Jurkat, Clone E6-1 (cell line): ENCODE measurements around the gene OLA1.

ENCODE experiments used
- DNase-seq: peaks from one replicate; pipeline ENCODE4 v3.0.0-alpha.2; 2011; ENCODE audit warnings: low read depth, low spot score
- H3K4me3 ChIP-seq: 2 replicates; pipeline ENCODE4 v1.5.1; 2011; ENCODE audit warnings: mild to moderate bottlenecking, low read length, control low read depth, moderate library complexity

Gene OLA1

DNA sequence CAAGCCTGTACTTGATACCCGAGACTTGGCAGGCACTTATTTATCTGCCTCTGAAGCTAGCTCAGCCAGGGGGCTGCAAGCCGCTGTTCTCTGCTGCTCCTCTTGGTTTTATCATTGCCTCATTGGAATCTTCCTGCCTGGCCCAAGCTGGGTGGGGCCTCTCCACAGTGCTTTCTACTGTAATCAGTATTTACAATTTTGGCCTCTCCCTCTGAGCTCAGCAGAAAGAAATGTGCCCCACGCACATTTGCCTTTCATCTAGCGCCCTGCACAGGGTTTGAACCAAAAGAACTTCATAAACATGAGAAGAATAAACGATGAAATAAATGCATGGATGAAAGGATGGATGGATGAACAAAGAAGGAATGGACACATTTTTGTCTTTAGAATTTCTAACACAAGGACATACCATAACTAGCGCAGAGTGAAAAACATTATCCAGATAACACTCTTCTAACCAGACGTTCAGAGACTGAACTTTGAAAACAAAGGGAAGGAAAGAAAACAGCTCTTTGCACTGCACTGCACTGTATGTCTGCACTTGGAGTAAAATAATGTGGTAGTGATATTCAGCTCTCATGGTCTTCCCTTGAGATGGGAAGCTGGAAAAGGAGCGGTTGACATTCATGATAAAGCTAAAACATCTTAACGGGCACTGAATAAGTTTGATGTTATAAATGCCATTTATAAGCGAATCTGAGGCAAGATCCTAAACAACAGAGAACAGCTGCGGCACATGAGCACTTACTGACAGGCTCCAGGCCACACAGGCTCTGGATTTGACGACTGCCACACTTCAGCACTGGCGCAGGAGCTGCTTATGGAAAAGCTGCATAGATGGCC, 196.4 kb downstream of the OLA1 start:
- H3K4me3 ChIP-seq, result no peak overlapping the region
- DNase-seq, result no peak

GRCh38 chr2:174051068-174051467, 197.3 kb downstream of the OLA1 start:
- no peak overlapping the region for H3K4me3 ChIP-seq
- DNase-seq, result no peak

- no peak for DNase-seq
- H3K4me3 ChIP-seq, result no peak overlapping the region
Measured at GRCh38 chr2:174049895-174050294, 198.4 kb downstream of the OLA1 start.

- DNase-seq, result no peak
- H3K4me3 ChIP-seq, result no peak overlapping the region
Measured at GRCh38 chr2:174048243-174048642, 200.1 kb downstream of the OLA1 start.

- H3K4me3 ChIP-seq, result no peak overlapping the region
- no peak for DNase-seq
Measured at GRCh38 chr2:174047746-174048145, 200.6 kb downstream of the OLA1 start.

DNA sequence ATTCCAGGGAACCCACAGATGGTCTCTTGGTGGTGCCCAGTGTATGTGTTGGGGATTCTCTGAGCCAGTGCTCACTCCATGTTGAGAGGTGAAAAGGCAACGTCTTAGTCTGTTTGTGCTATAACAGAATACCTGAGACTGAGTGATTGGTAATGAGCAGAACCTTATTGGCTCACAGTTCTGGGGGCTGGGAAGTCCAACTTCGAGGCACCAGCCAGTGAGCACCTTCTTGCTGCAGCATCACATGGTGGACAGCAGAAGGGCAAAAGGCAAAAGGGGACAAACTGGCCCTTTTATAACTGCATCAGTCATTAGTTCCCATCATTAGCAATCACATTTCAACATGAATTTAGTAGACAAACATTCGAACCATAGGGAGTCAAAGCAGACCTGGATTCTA, 202.2 kb downstream of the OLA1 start:
- H3K4me3 ChIP-seq, result no peak overlapping the region
- no peak for DNase-seq

GRCh38 chr2:174044556-174044955, 203.8 kb downstream of the OLA1 start:
- H3K4me3 ChIP-seq, result no peak overlapping the region
- DNase-seq, result no peak

DNA sequence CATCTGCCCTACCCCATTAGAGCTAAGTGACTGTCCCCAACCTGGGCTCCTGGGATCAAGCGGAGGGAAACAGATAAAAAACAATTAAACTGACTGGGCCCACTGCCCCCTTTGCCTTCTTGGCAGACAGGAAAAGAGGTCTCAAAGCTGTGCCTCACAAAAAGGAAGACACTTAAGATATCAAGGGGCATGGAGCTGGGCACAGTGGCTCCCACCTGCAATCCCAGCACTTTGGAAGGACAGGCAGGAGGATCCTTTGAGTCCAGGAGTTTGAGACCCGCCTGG, 208.0 kb downstream of the OLA1 start:
- no peak for DNase-seq
- no peak overlapping the region for H3K4me3 ChIP-seq

- H3K4me3 ChIP-seq, result no peak overlapping the region; the same call in 1 of the 2 replicates
- peak; percentile 79 for DNase-seq
Measured at GRCh38 chr2:174039551-174040416, 208.5 kb downstream of the OLA1 start.

- no peak for DNase-seq
- no peak overlapping the region for H3K4me3 ChIP-seq
Measured at GRCh38 chr2:174038462-174038861, 209.9 kb downstream of the OLA1 start.

GRCh38 chr2:174036825-174037224, 211.5 kb downstream of the OLA1 start:
- no peak overlapping the region for H3K4me3 ChIP-seq
- no peak for DNase-seq

DNA sequence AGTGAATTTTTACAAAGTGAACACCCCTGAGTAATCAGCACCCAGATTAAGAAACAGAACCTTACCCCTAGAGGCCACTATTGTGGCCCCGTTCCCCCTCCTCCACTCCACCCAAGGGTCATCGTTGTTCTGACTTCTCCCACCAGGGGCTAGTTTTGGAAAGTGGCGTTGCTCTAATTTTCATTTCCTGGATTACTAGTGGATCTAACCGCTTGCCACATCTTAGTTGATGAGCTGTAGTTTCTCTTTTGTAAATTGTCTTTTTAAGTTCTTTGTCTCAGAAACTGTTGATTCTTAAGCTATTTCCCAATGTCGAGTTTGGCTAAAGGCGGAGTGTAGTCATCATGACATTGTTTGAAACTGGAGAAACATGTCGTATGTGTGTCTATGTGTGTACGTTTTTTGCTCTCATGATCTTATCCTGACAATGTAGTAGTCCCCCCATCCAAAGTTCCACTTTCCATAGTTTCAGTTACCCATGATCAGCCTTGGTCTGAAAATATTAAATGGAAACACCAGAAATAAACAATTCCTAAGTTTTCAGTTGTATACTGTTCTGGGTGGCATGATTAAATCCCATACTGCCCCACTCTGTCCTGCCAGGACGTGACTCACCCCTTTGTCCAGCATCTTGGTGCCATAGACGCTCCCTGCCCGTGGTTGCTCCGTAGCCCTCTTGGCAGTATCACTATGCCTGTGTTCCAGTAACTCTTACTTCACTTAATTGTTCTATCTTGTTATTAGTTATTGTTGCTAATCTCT, 212.2 kb downstream of the OLA1 start:
- DNase-seq, result no peak
- no peak overlapping the region for H3K4me3 ChIP-seq

GRCh38 chr2:174035117-174035635, 213.2 kb downstream of the OLA1 start:
- DNase-seq, result no peak
- H3K4me3 ChIP-seq, result no peak overlapping the region

- DNase-seq, result no peak
Measured at GRCh38 chr2:174033163-174033550, 215.2 kb downstream of the OLA1 start.

GRCh38 chr2:174031226-174031625, 217.1 kb downstream of the OLA1 start:
- no peak for DNase-seq

More at GRCh38 chr2:174033163-174033550, 215.2 kb downstream of the OLA1 start:
- no peak overlapping the region for H3K4me3 ChIP-seq

DNA sequence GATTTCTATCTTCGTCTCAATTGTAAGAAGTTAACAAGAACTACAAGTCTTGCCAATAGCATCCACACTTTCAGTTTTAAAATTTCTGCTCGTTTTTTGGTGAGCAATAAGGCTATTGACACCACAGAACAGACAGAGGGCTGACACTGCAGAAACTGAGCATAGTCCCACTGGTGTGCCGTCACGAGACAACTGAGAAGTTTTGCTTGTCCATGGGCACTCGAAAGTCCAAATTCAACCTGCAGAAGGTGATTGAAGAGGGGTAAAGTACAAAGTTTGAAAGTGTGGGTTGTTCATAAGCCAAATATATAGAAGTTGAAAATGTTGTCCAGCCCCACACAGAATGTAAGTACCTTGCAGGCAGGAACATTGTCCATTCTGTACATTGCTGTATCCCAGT, 219.4 kb downstream of the OLA1 start:
- DNase-seq, result no peak
- H3K4me3 ChIP-seq, result no peak overlapping the region

More at GRCh38 chr2:174031226-174031625, 217.1 kb downstream of the OLA1 start:
- no peak overlapping the region for H3K4me3 ChIP-seq

- H3K4me3 ChIP-seq, result no peak overlapping the region
- no peak for DNase-seq
Measured at GRCh38 chr2:174027956-174028355, 220.4 kb downstream of the OLA1 start.

DNA sequence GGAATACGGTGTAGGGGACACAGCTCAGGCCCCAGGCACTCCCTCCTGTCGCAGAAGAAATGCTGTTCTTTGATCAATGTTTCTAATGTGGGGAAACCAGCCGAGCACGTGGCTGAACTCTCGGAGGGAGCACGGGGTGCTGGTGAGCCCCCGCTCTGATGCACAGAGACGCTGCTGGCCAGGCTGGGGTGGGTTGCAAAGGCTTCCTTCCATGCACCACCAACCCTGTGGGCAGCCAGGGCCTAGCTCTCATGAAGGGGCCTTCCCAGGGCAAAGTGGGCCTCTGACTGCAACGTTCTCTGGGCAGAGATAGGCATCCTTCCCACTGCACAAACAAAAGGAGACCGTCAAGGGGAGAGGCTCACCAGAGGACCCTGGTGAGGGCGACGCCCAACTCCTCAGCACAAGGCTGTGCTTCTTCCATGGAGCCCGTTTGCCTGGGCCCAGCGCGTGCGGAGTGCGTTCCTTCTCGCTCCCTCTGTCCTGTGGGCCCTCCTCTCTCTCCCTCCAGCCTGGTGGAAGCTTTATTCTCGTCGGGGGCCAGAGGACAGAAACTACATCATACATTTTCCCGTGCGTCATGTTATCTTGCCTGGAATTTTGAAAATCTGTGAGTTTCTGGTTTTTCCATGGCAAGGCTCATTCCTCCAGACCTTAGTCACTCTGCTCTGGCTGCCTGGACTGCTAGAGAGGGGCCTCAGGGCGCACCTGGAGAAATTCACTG, 222.0 kb downstream of the OLA1 start:
- no peak for DNase-seq
- H3K4me3 ChIP-seq, result no peak overlapping the region
